ELR (cell line): ENCODE data around the gene HSDL1.

Experiments
- DNase-seq: peaks from one replicate; pipeline ENCODE4 v3.0.0-alpha.2; 2015; ENCODE audit warnings: low read depth

Gene HSDL1

GRCh38 chr16:84144859-84145639 is at the start of gene HSDL1, which contains the start of gene DNAAF1:
Gene HSDL1 (minus strand): TSS chr16:84145177. CDS start chr16:84131321, 13,856 bp downstream.
Gene DNAAF1 (plus strand): TSS chr16:84145308. CDS start chr16:84145441, 133 bp downstream.
- DNase-seq: peak; percentile 90

DNA sequence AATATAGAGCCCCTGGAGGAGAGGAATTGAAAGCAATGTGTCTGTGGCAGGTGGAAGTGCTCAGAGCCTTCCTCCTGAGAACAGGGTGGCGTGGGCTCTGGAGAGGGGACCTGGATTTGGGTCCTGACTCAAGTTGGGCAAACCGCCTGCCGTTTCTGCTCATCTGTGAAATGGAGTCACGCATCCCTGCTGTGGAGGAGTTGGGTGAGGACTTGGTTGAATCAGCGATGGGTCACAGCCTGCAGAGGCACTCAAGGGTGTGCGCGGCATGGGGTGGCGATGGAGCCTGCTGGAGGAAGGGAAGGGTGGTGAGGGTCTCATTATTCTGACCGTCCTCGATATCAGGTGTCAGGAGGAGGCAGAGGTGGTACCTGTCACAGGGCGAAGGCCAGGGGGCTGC is 49.0 kb upstream of the HSDL1 start:
- DNase-seq: no peak

GRCh38 chr16:84193480-84193879 is 48.5 kb upstream of the HSDL1 start:
- no peak for DNase-seq

- DNase-seq: no peak
Measured at GRCh38 chr16:84191466-84191865, 46.5 kb upstream of the HSDL1 start.

- DNase-seq: peak; percentile 28
Measured at GRCh38 chr16:84190731-84191388, 45.9 kb upstream of the HSDL1 start, which contains the start of gene ADAD2. Gene ADAD2 (plus strand): TSS chr16:84191157. CDS start chr16:84191231, 74 bp downstream.

- DNase-seq: peak; percentile 96
Measured at GRCh38 chr16:84186685-84187437, 41.9 kb upstream of the HSDL1 start, which contains the start of gene TAF1C. Gene TAF1C (minus strand): TSS chr16:84187057. CDS start chr16:84184988, 2,069 bp downstream.

GRCh38 chr16:84184775-84185174 is 39.8 kb upstream of the HSDL1 start:
- DNase-seq: no peak

DNA sequence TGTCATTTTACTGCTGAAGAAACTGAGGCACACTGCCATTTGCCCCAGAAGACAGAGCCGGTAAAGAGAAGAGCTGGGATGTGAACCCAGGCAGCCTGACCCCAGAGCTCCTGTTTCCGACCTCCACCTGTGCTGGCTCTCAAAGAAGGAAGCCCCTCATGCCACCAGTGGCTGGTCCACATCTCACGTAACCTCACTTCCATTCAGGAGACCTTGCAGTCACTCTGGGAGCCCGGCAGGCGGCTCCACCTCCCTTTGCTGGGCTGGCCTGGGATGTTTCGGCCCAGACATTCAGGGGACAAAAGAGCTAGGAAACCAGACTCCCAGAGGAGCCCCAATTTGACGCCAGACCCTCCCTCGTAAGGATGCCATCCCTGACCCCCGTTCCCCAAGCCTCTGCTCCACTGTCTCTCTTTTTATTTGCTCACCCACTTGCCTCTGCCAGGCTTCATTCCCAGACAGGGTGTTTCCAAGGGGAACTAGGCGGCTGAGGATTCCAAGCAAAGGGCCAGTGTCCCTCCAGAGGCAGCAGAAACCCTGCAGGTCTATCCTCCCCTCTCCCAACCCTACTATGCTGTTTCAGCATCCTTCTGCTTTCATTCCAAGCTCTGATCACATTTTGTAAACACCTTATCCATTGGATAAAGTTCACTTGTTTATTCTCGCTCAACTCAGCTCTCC is 39.1 kb upstream of the HSDL1 start:
- no peak for DNase-seq

DNA sequence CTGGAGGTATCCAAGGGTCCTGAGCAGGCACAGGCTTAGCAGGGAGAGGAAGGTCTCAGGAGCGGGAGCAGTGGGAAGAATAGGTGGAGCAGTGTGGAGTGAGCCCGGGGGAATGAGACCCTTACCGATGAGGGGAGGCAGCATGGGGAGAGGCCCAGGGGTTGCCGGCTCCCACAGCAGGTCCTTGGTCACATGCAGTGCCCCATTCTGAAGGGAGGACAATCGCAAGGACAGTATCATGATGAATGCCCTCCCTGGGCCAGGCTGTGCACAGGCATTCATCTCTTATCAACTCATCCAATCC is 38.5 kb upstream of the HSDL1 start:
- DNase-seq: no peak

DNA sequence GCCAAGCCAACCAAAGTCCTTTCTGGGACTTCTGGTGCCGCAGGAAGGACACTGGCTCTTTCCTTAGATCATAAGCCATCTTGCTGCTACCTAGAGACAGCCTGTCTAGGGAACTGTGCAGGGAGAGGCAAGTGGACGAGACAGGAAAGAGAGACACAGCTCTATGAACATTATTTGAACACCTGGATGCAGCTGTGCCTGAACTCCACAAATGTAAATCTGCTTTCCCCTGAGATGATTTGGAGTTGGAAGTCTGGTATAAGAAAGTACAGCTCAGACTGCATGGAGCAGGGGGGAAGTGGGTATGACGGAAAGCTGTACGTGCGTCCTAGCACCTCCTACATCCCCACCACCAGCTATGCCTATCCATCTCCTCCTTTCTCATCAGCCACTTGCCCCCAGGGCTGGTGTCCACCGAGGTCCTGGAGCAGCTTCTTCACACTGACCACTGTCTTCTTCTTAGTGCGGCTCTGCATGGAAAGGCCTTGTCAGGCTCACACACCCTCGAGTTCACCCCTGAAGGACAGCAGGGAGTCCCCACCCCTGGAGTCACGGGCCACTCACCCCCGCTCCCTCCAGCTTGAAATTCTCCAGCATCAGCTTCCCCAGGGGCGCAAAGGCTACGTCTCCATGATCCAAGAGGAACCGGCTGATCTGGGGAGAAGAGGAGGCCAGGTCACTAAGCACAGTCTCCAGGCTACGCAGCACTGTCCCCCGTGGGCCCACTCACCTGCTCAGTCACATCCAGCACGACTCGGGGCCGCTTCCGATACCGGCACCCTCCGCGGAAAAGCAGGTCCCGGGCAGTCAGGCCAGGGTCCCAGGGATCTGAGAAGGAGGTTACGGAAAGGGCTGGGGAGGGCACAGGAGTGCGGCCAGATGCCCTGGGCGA is 37.9 kb upstream of the HSDL1 start:
- DNase-seq: no peak

DNA sequence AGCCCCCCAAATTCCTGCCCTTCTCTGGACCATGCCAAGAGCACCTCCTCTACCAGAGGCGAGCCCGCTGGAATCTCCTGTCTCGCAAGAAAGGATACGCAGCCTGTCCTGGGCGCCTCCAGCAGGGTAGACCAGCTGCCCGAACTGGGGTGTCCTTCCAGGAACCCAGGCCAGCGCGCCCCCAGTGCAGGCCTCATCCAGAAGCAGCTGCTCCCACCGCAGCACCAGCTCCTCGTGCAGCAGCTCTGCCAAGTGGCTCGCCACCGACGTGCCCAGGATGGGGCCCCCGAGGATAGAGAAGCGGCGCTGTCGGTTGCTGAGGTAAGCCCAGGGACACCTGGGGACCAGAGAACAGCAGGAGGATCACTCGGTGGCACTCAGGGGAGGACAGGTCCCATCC is 37.1 kb upstream of the HSDL1 start:
- DNase-seq: no peak

DNA sequence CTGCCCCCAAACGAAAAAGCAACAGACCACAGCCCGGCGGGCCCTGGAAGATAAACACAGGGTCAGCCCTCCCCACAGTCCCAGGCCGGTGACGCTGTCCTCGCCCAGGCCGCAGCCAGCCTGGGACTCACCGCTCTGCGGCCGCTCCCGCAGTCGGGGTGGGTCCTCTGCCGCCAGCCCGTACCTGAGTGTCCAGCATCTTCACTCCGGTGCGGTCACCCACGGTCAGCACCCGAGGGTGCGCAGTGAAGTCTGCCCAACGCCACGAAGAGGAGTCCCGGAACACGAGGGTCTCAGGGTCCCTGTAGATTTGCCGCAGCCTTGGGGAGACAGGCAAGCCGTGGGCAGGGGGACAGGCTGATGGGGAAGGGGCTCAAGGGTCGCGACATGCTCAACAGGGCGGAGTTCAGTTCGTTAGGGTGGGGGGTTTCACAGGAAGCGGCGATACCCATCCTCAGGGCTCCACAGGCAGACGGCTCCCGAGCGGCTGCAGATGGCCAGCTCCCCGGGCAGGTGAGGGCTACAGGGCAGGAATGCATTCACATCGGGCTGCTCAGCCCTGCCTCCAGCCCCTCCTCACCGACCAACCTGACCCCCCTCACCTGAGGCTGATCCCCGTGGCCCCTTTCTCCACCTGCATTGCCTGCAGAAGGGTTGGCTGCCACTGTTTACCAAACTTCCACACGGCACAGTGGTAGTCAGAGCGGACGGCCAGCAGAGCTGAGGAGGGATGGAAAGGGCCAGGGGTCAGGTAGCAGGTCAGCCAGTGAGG is 36.4 kb upstream of the HSDL1 start:
- no peak for DNase-seq

- no peak for DNase-seq
Measured at GRCh38 chr16:84180519-84181140, 35.7 kb upstream of the HSDL1 start.

DNA sequence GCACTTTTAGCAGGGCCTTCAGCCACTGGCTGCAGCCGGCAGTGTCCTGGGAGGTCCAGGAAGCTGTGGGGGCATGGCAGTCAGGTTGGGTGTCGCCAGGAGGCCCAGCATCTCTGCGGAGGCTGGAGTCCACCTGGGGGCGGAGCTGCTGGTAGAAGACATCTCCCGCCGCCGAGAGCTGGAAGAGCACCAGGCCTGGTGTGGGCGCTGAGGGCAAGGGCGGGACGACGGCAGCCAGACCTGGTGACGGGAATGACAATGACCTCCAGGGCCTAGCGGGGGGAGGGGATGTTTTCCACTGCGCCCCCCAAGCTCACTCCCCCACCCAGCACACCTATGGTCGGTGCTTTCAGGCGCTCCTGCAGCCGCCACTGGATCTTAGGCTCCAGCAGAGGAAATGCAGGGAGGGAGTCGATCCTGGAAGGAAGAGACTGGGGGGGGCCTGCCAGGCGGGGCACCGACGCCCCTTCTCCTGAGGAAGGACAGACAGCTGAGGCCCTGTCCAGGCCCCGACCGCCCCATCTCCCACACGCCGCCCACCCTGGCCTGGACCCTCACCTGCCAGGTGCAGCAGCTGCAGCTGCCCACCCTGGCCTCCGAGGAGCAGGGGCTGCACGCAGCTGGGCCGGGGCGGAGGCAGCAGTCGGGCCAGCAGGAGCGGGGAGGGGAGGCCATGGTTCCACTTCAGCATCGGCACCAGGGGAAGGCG is 34.8 kb upstream of the HSDL1 start:
- no peak for DNase-seq

GRCh38 chr16:84178892-84179611 is 34.1 kb upstream of the HSDL1 start:
- DNase-seq: no peak

DNA sequence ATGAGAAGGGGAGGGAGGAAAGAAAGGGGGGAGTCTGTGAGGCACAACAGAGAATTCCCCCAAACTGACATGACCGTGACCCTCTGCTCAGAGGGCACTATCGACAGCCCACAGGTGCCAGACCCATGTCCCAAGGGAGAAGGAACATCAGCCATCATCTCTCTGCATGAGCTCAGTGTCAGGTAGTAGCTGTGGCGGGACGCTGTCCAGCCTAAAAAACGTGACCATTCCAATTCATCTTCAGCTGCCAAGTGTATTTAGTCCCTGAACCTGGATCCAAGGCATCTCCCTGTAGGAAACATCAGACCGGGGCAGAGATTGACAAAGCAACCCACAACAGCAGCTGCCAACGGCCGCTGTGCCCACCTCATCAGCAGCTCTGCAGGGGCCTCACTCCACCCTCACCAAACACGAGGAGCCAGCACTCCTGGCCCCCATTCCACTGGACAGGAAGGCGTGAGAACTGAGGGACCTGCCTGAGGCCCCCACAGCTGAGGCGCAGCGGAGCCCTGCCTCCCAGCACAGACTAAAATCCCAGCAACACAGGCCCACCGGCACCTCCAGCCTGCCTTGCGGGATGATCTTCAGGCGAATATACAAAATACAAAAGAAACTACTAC is 33.3 kb upstream of the HSDL1 start:
- no peak for DNase-seq

GRCh38 chr16:84177741-84178073 is 32.7 kb upstream of the HSDL1 start:
- peak; percentile 39 for DNase-seq
